Measurements from ENCODE around the gene MYO3B. TPM values are rescaled to one million over a fixed set of nuclear protein-coding genes. Genes with fewer than 3 reads are reported as not detected.

The MYO3B gene
- total and polyA plus RNA-seq, 2 donors (not counting 1 experiment from before 2014, with no cell fraction given), result not detected

DNA sequence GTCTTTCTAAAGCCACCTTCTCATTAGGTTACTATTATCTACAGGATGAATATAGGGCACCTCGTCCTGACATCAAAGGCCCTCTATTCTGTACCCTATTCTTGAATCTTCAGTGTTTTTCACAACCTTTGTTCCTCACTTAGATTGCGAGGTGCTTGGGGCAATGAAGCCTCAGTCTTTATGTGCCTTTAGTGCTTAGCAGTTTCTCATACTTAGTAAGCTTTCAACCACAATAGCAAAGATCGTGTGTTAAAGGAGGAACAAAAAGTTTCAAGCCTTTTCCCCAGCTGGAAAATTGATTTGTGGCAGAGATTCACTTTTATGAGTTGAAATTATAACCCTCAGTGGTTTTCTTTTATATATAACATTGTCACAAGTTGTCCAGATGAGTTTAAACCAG lies 226.9 kb downstream of the MYO3B start:
- no peak overlapping the region for H3K4me3 Mint-ChIP-seq
- 0% methylated on average over 1 of the region's 3 CpGs for WGBS (ENCODE audit: insufficient coverage)

DNA sequence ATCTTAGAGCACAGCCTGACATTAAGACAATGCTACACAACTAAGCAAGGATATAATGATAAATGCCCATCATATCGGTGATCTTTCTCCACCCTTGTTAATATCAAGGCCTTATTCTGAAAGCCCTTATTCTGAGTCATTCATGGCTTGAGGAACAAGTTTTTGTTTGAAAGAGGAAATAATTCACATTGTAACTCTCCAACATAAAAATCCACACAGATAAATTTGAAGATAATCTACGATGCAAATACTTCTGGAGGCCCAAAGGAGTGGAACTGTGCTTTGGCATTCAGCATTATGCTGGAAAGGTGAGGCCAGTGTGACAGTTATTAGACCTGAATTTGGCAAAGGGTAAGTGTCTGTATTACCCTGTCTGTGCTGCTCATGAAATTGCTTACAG lies 227.4 kb downstream of the MYO3B start:
- H3K27ac Mint-ChIP-seq, result no peak overlapping the region
- Histone ChIP-seq H3K79me2 (ENCODE audit: control insufficient read depth, insufficient read depth, low read length) (no peaks in the 10 kb centered on the region), H3K4me2 (replicated peaks; ENCODE audit: low read depth, low read length, poor library complexity, severe bottlenecking) (no peak overlapping the region), H3K4me3 (ENCODE audit: control extremely low read depth in 1 of 5, extremely low read depth in 1 of 5, insufficient read depth in 1 of 5, low read depth in 2 of 5, low read length in 4 of 5) (no peak overlapping the region), H4K20me1 (ENCODE audit: control insufficient read depth, insufficient read depth, low read length, poor library complexity, severe bottlenecking) (no peaks in the 10 kb centered on the region), H3K36me3 (replicated peaks in 1 of 2; ENCODE audit: control extremely low read depth in 1 of 2, control insufficient read depth in 1 of 2, extremely low read depth in 1 of 2, insufficient read depth in 2 of 2, low read length in 1 of 2) (no peaks in the 10 kb centered on the region), H2AFZ (ENCODE audit: insufficient read depth, low read depth, low read length, poor library complexity, severe bottlenecking) (no peak overlapping the region), H3K9me3 (ENCODE audit: control extremely low read depth in 1 of 3, control insufficient read depth in 2 of 3, insufficient read depth in 1 of 3, low read length in 2 of 3) (no peaks in the 10 kb centered on the region), H3K27me3 (replicated peaks in 1 of 4; ENCODE audit: control extremely low read depth in 1 of 4, control insufficient read depth in 3 of 4, insufficient read depth in 4 of 4, low read length in 3 of 4) (peaks cover 0 to 23% (median 6%) of the 10 kb centered on the region in 4 experiments), H3K4me1 (ENCODE audit: control insufficient read depth in 2 of 2, insufficient read depth in 2 of 2, low read length in 2 of 2) (peaks cover 12 to 14% of the 10 kb centered on the region in 2 donors), H3K27ac (ENCODE audit: low read length in 2 of 2) (no peak overlapping the region), H3K9ac (ENCODE audit: low read length) (no peak overlapping the region)
- DNase-seq (no peak), ATAC-seq (ENCODE audit: low read depth) (no peak)
- peaks cover 11% of the 10 kb centered on the region for H3K4me1 Mint-ChIP-seq
- CTCF ChIA-PET, result no interaction called here
- no peak for TF ChIP-seq EZH2 (IDR thresholded peaks at IDR 0.05; ENCODE audit: borderline replicate concordance, insufficient read depth, low read depth, low read length, poor library complexity, severe bottlenecking)
- TF ChIP-seq, protein P1, sequence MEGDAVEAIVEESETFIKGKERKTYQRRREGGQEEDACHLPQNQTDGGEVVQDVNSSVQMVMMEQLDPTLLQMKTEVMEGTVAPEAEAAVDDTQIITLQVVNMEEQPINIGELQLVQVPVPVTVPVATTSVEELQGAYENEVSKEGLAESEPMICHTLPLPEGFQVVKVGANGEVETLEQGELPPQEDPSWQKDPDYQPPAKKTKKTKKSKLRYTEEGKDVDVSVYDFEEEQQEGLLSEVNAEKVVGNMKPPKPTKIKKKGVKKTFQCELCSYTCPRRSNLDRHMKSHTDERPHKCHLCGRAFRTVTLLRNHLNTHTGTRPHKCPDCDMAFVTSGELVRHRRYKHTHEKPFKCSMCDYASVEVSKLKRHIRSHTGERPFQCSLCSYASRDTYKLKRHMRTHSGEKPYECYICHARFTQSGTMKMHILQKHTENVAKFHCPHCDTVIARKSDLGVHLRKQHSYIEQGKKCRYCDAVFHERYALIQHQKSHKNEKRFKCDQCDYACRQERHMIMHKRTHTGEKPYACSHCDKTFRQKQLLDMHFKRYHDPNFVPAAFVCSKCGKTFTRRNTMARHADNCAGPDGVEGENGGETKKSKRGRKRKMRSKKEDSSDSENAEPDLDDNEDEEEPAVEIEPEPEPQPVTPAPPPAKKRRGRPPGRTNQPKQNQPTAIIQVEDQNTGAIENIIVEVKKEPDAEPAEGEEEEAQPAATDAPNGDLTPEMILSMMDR (IDR thresholded peaks at IDR 0.05), result no peak
- no peak overlapping the region for H3K4me3 Mint-ChIP-seq
- peaks cover 47% of the 10 kb centered on the region for H3K27me3 Mint-ChIP-seq
- POLR2A ChIA-PET, result no interaction called here
- intact Hi-C loops (cut with micrococcal nuclease), result no loop called here
- H3K9me3 Mint-ChIP-seq (ENCODE audit: insufficient read depth), result no peaks in the 10 kb centered on the region
- WGBS (ENCODE audit: insufficient coverage), result no CpG with 5 or more reads among the region's 2 CpGs

More for the DNA sequence above, 226.9 kb downstream of the MYO3B start:
- DNase-seq, result no peak
- peaks cover 11% of the 10 kb centered on the region for H3K4me1 Mint-ChIP-seq
- Histone ChIP-seq H4K20me1 (ENCODE audit: control insufficient read depth, insufficient read depth, low read length, poor library complexity, severe bottlenecking) (no peaks in the 10 kb centered on the region), H3K79me2 (ENCODE audit: control insufficient read depth, insufficient read depth, low read length) (no peaks in the 10 kb centered on the region), H3K9me3 (ENCODE audit: control extremely low read depth in 1 of 3, control insufficient read depth in 2 of 3, insufficient read depth in 1 of 3, low read length in 2 of 3) (no peaks in the 10 kb centered on the region), H3K27me3 (replicated peaks in 1 of 4; ENCODE audit: control extremely low read depth in 1 of 4, control insufficient read depth in 3 of 4, insufficient read depth in 4 of 4, low read length in 3 of 4) (peaks cover 0 to 23% (median 6%) of the 10 kb centered on the region in 4 experiments), H3K4me1 (ENCODE audit: control insufficient read depth in 2 of 2, insufficient read depth in 2 of 2, low read length in 2 of 2) (peaks cover 12 to 14% of the 10 kb centered on the region in 2 donors), H2AFZ (ENCODE audit: insufficient read depth, low read depth, low read length, poor library complexity, severe bottlenecking) (no peak overlapping the region), H3K4me2 (replicated peaks; ENCODE audit: low read depth, low read length, poor library complexity, severe bottlenecking) (no peak overlapping the region), H3K9ac (ENCODE audit: low read length) (no peak overlapping the region), H3K27ac (ENCODE audit: low read length in 2 of 2) (no peak overlapping the region), H3K4me3 (ENCODE audit: control extremely low read depth in 1 of 5, extremely low read depth in 1 of 5, insufficient read depth in 1 of 5, low read depth in 2 of 5, low read length in 4 of 5) (no peak overlapping the region), H3K36me3 (replicated peaks in 1 of 2; ENCODE audit: control extremely low read depth in 1 of 2, control insufficient read depth in 1 of 2, extremely low read depth in 1 of 2, insufficient read depth in 2 of 2, low read length in 1 of 2) (no peaks in the 10 kb centered on the region)
- ChIA-PET POLR2A (no interaction called here), CTCF (no interaction called here)
- intact Hi-C loops (cut with micrococcal nuclease), result no loop called here
- TF ChIP-seq, protein P1 (IDR thresholded peaks at IDR 0.05), result no peak
- no peak for TF ChIP-seq EZH2 (IDR thresholded peaks at IDR 0.05; ENCODE audit: borderline replicate concordance, insufficient read depth, low read depth, low read length, poor library complexity, severe bottlenecking)
- peaks cover 44% of the 10 kb centered on the region for H3K27me3 Mint-ChIP-seq
- ATAC-seq (ENCODE audit: low read depth), result no peak
- no peak overlapping the region for H3K27ac Mint-ChIP-seq
- H3K9me3 Mint-ChIP-seq (ENCODE audit: insufficient read depth), result no peaks in the 10 kb centered on the region

Data from B cell (primary cell).